IMR-90 (cell line): ENCODE results near the gene JAKMIP2. TPM values are rescaled to one million over a fixed set of nuclear protein-coding genes. Genes with fewer than 3 reads are reported as not detected.

ENCODE experiments used
- ATAC-seq: fragments of 200-7000 bp; cut with Tn5 transposase; 2 replicates; pipeline ENCODE4 v1.9.1; 2020; ENCODE audit warnings: low read depth, mild to moderate bottlenecking, moderate library complexity
- BruUV-seq: library from RNA; stranded (reverse); fragments of 400-500 nt; replicated peaks from 2 replicates; lab custom pipeline; 2021; lab: Mats Ljungman, UMichigan
- CTCF ChIA-PET: fragments of 300-600 bp; formaldehyde crosslinking; extraction: SDS; loops from one replicate; lab custom pipeline; 2021; ENCODE audit warnings: antibody characterized with exemption; lab: Yijun Ruan, JAX
- POLR2A ChIA-PET: fragments of 300-600 bp; sonication (Branson Sonifier 250); formaldehyde crosslinking; loops from one replicate; lab custom pipeline; 2022; ENCODE audit warnings: antibody characterized with exemption; ENCODE audit not compliant: unreplicated experiment; lab: Charles Lee
- DNase-seq: peaks from one replicate; pipeline ENCODE4 v3.0.0; 2013
- H2AFZ ChIP-seq: replicated peaks from 2 replicates; pipeline ENCODE3; 2013; ENCODE audit warnings: low read length, mild to moderate bottlenecking; ENCODE audit not compliant: poor library complexity
- H2AK5ac ChIP-seq: 2 replicates; pipeline ENCODE4 v1.6.1; 2013; ENCODE audit warnings: low read depth, low read length, inconsistent platforms
- H2AK9ac ChIP-seq: replicated peaks from 2 replicates; pipeline ENCODE3; 2013; ENCODE audit warnings: mild to moderate bottlenecking, low read depth, low read length, moderate library complexity; ENCODE audit not compliant: poor library complexity
- H2BK120ac ChIP-seq: 2 replicates; pipeline ENCODE4 v1.6.1; 2013; ENCODE audit warnings: low read depth, low read length, inconsistent platforms
- H2BK15ac ChIP-seq: 3 replicates; pipeline ENCODE4 v1.6.1; 2013; ENCODE audit warnings: low read depth, low read length, inconsistent platforms
- H2BK20ac ChIP-seq: 2 replicates; pipeline ENCODE4 v1.6.1; 2013; ENCODE audit warnings: low read depth, mild to moderate bottlenecking, inconsistent platforms, low read length, moderate library complexity
- H2BK5ac ChIP-seq: 2 replicates; pipeline ENCODE4 v1.6.1; 2013; ENCODE audit warnings: mild to moderate bottlenecking, low read depth, low read length, inconsistent platforms; ENCODE audit not compliant: poor library complexity, severe bottlenecking
- H3K14ac ChIP-seq: replicated peaks from 2 replicates; pipeline ENCODE4 v1.6.1; 2013; ENCODE audit warnings: low read depth, low read length, inconsistent platforms
- H3K18ac ChIP-seq: 2 replicates; pipeline ENCODE4 v1.6.1; 2013; ENCODE audit warnings: low read depth, low read length, control low read depth
- H3K23ac ChIP-seq: 2 replicates; pipeline ENCODE4 v1.6.1; 2013; ENCODE audit warnings: low read depth, low read length, inconsistent platforms
- H3K27ac ChIP-seq: 2 replicates; pipeline ENCODE4 v1.5.1; 2013; ENCODE audit warnings: mild to moderate bottlenecking, control low read depth, low read length; ENCODE audit not compliant: insufficient read depth
- H3K27me3 ChIP-seq: 2 replicates; pipeline ENCODE4 v1.6.1; 2013; ENCODE audit warnings: low read length; ENCODE audit not compliant: control insufficient read depth, insufficient read depth
- H3K36me3 ChIP-seq: 2 replicates; pipeline ENCODE4 v1.6.1; 2013; ENCODE audit warnings: low read length, mixed read lengths; ENCODE audit not compliant: control insufficient read depth, insufficient read depth
- H3K4ac ChIP-seq: 2 replicates; pipeline ENCODE4 v1.6.1; 2013; ENCODE audit warnings: low read depth, low read length, inconsistent platforms
- H3K4me1 ChIP-seq: 2 replicates; pipeline ENCODE4 v1.6.1; 2013; ENCODE audit warnings: low read length, mixed read lengths; ENCODE audit not compliant: control insufficient read depth, insufficient read depth
- H3K4me2 ChIP-seq: 2 replicates; pipeline ENCODE4 v1.6.1; 2013; ENCODE audit warnings: low read depth, mild to moderate bottlenecking, control low read depth, low read length, moderate library complexity
- H3K4me3 ChIP-seq: 2 replicates; pipeline ENCODE4 v1.5.1; 2013; ENCODE audit warnings: low read depth, mild to moderate bottlenecking, control low read depth, low read length, moderate library complexity; ENCODE audit not compliant: insufficient read depth
- H3K56ac ChIP-seq: 2 replicates; pipeline ENCODE4 v1.6.1; 2013; ENCODE audit warnings: low read length, inconsistent platforms; ENCODE audit not compliant: insufficient read depth; ENCODE audit errors: extremely low read depth
- H3K79me1 ChIP-seq, 2 experiments: 2 replicates each; pipeline ENCODE4 v1.6.1; 2013; ENCODE audit warnings: low read length in 2 of 2, inconsistent platforms in 1 of 2, low read depth in 1 of 2
- H3K9ac ChIP-seq: 2 replicates; pipeline ENCODE4 v1.6.1; 2013; ENCODE audit warnings: low read depth, low read length, control low read depth
- H3K9me1 ChIP-seq: 2 replicates; pipeline ENCODE4 v1.6.1; 2013; ENCODE audit warnings: low read length, inconsistent platforms; ENCODE audit not compliant: insufficient read depth
- H3K9me3 ChIP-seq: 2 replicates; pipeline ENCODE4 v1.6.1; 2013; ENCODE audit warnings: low read length; ENCODE audit not compliant: control insufficient read depth, insufficient read depth
- H4K20me1 ChIP-seq: 2 replicates; pipeline ENCODE4 v1.6.1; 2013; ENCODE audit warnings: low read length, inconsistent platforms; ENCODE audit not compliant: insufficient read depth
- H4K5ac ChIP-seq: 2 replicates; pipeline ENCODE4 v1.6.1; 2013; ENCODE audit warnings: mild to moderate bottlenecking, low read depth, low read length, control low read depth
- H4K8ac ChIP-seq, 2 experiments: 2 replicates each; pipeline ENCODE4 v1.6.1; 2013; ENCODE audit warnings: low read depth in 2 of 2, low read length in 2 of 2, control low read depth in 1 of 2, inconsistent platforms in 1 of 2
- H4K91ac ChIP-seq: 2 replicates; pipeline ENCODE4 v1.6.1; 2013; ENCODE audit warnings: low read depth, low read length, inconsistent platforms; ENCODE audit not compliant: insufficient read depth
- BHLHE40 ChIP-seq: fragments of 150-350 bp; IDR thresholded peaks from 2 replicates; pipeline ENCODE4 v1.6.1; 2016; ENCODE audit warnings: mild to moderate bottlenecking, low read depth, low read length
- CEBPB ChIP-seq: IDR thresholded peaks from 2 replicates; pipeline ENCODE4 v1.6.1; 2012; ENCODE audit warnings: low read depth, low read length, improper control_type of control experiment
- CHD1 ChIP-seq: IDR thresholded peaks from 2 replicates; pipeline ENCODE4 v1.6.1; 2012; ENCODE audit warnings: low read depth, low read length, improper control_type of control experiment
- FOS ChIP-seq: fragments of 150-350 bp; IDR thresholded peaks from 2 replicates; pipeline ENCODE4 v1.6.1; 2016; ENCODE audit warnings: low read depth, low read length
- MAFK ChIP-seq: IDR thresholded peaks from 2 replicates; pipeline ENCODE4 v1.6.1; 2012; ENCODE audit warnings: low read depth, low read length, improper control_type of control experiment
- MAZ ChIP-seq: IDR thresholded peaks from 2 replicates; pipeline ENCODE4 v1.6.1; 2012; ENCODE audit warnings: low read depth, mild to moderate bottlenecking, low read length, improper control_type of control experiment, moderate library complexity, borderline replicate concordance
- MXI1 ChIP-seq: IDR thresholded peaks from 2 replicates; pipeline ENCODE4 v1.6.1; 2012; ENCODE audit warnings: low read depth, mild to moderate bottlenecking, low read length, moderate library complexity, borderline replicate concordance
- NFE2L2 ChIP-seq: fragments of 150-350 bp; IDR thresholded peaks from 2 replicates; pipeline ENCODE4 v1.6.1; 2016; ENCODE audit warnings: low read depth, mild to moderate bottlenecking, low read length
- POLR2A ChIP-seq: IDR thresholded peaks from 2 replicates; pipeline ENCODE4 v1.6.1; 2012; ENCODE audit warnings: mild to moderate bottlenecking, low read depth, low read length
- RAD21 ChIP-seq: IDR thresholded peaks from 2 replicates; pipeline ENCODE4 v1.6.1; 2012; ENCODE audit warnings: low read length, improper control_type of control experiment
- RCOR1 ChIP-seq: IDR thresholded peaks from 2 replicates; pipeline ENCODE4 v1.6.1; 2012; ENCODE audit warnings: mild to moderate bottlenecking, low read length, improper control_type of control experiment; ENCODE audit not compliant: insufficient replicate concordance
- RFX5 ChIP-seq: IDR thresholded peaks from 2 replicates; pipeline ENCODE4 v1.8.0; 2012; ENCODE audit warnings: low read depth, mild to moderate bottlenecking, low read length, moderate library complexity
- SMC3 ChIP-seq: fragments of 150-350 bp; IDR thresholded peaks from 2 replicates; pipeline ENCODE4 v1.6.1; 2016; ENCODE audit warnings: low read depth, mild to moderate bottlenecking, antibody characterized with exemption, low read length, moderate library complexity
- WGBS, 2 experiments: methylation state at CpG; one replicate each; pipeline versions ENCODE4 v1.1.5 to v1.1.7; 2013; ENCODE audit warnings: missing lambda C conversion rate in 2 of 2; ENCODE audit not compliant: insufficient read length in 1 of 2; ENCODE audit errors: extremely low coverage in 2 of 2; 5-methylcytosine and 5-hydroxymethylcytosine counted together
- dilution Hi-C: fragments of 300-500 bp; cut with HindIII; formaldehyde crosslinking; loops from one replicate; pipeline ENCODE4 v1.14.3; 2018; ENCODE audit warnings: low sequenced_read_pairs; ENCODE audit not compliant: unreplicated experiment
- in situ Hi-C: fragments of 300-500 bp; cut with MboI; formaldehyde crosslinking; loops from 3 replicates; pipeline ENCODE4 v1.14.3; 2019; ENCODE audit warnings: low sequenced_read_pairs, inconsistent platforms, mixed read lengths
- intact Hi-C: fragments of 100-400 bp; cut with micrococcal nuclease; formaldehyde crosslinking; loops from 2 replicates; pipeline ENCODE4 v1.10.0; 2022
- polyA plus RNA-seq, 3 experiments: library from polyadenylated mRNA; depleted of rRNA; stranded (reverse); fragments of >200 nt; gene quantifications; 2 replicates each; pipeline ENCODE4 v1.2.3, GENCODE V29; 2012; ENCODE audit warnings: low replicate concordance in 1 of 3
- total RNA-seq: library from RNA; depleted of rRNA; stranded (reverse); fragments of >200 nt; gene quantifications from 2 replicates; pipeline ENCODE4 v1.2.3, GENCODE V29; 2012
- TF ChIP-seq, protein P1 (sequence below): fragments of 150-350 bp; IDR thresholded peaks from 2 replicates; pipeline ENCODE4 v1.6.1; 2017; ENCODE audit warnings: mild to moderate bottlenecking, antibody characterized with exemption, low read length, low read depth
- TF ChIP-seq, protein P2 (sequence below): fragments of 150-350 bp; IDR thresholded peaks from 2 replicates; pipeline ENCODE4 v1.6.1; 2016; ENCODE audit warnings: low read depth, mild to moderate bottlenecking, low read length, moderate library complexity, borderline replicate concordance
- TF ChIP-seq, protein P3 (sequence below): conservative IDR thresholded peaks from 2 replicates; pipeline ENCODE4 v1.5.1; 2012; ENCODE audit warnings: mild to moderate bottlenecking, low read depth, low read length, improper control_type of control experiment

Gene JAKMIP2
- total and polyA plus RNA-seq, 2 of the 4 experiments (the other 2 are of a cell fraction): under 0.01 TPM; not detected in 1

DNA sequence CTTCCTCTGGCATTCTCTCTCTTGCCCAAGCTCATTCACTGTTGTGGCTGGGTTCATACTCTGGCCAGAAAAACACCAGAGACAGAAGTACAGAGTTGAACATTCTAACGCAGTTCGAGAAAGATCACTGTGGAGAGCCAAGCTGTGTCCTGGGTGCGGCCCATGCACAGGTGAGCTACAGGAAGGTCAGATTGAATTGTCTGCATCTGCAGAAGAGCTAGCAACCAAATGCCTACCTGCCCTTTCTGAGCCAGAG, 145.9 kb downstream of the JAKMIP2 start:
- no peak overlapping the region for H3K27ac ChIP-seq
- no CpG with 5 or more reads among the region's 3 CpGs for WGBS, 2 experiments
- no peak overlapping the region for H2BK5ac ChIP-seq
- no peak overlapping the region for H3K23ac ChIP-seq
- no peak overlapping the region for H4K5ac ChIP-seq
- H3K9me1 ChIP-seq: no peaks in the 10 kb centered on the region
- POLR2A ChIA-PET: no interaction called here
- no peak overlapping the region for H2BK15ac ChIP-seq
- H3K36me3 ChIP-seq: no peaks in the 10 kb centered on the region
- DNase-seq: no peak
- in situ Hi-C loops (no loop called here), intact Hi-C loops (no loop called here), dilution Hi-C loops (no loop called here)
- no TSS peak for BruUV-seq
- no peaks in the 10 kb centered on the region for H3K4me1 ChIP-seq
- no peaks in the 10 kb centered on the region for H4K20me1 ChIP-seq
- no peak overlapping the region for H2BK20ac ChIP-seq
- H2AFZ ChIP-seq: no peak overlapping the region
- CTCF ChIA-PET: interaction anchor here (0.9 kb wide), 1 partner anchor 9 kb away, joined by 9 read pairs; no protein-coding TSS in a partner anchor
- H3K4me2 ChIP-seq: no peak overlapping the region
- H3K27me3 ChIP-seq: no peaks in the 10 kb centered on the region
- H3K14ac ChIP-seq: no peak overlapping the region
- H2AK9ac ChIP-seq: no peak overlapping the region
- H3K18ac ChIP-seq: no peak overlapping the region
- no peaks in the 10 kb centered on the region for H3K79me1 ChIP-seq
- no peak overlapping the region for H4K8ac ChIP-seq
- no peak for ATAC-seq
- H3K4me3 ChIP-seq: no peak overlapping the region
- no peak overlapping the region for H3K9ac ChIP-seq
- no peak overlapping the region for H2AK5ac ChIP-seq
- H3K56ac ChIP-seq: no peak overlapping the region
- H3K9me3 ChIP-seq: no peaks in the 10 kb centered on the region
- no peak overlapping the region for H3K4ac ChIP-seq
- TF ChIP-seq RAD21 (no peak), SMC3 (no peak), MAZ (no peak), CEBPB (no peak), RCOR1 (no peak), NFE2L2 (no peak), MAFK (no peak), MXI1 (no peak), POLR2A (no peak), CHD1 (no peak), FOS (no peak), BHLHE40 (no peak), RFX5 (no peak)
- TF ChIP-seq, protein P1, sequence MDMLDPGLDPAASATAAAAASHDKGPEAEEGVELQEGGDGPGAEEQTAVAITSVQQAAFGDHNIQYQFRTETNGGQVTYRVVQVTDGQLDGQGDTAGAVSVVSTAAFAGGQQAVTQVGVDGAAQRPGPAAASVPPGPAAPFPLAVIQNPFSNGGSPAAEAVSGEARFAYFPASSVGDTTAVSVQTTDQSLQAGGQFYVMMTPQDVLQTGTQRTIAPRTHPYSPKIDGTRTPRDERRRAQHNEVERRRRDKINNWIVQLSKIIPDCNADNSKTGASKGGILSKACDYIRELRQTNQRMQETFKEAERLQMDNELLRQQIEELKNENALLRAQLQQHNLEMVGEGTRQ: no peak
- TF ChIP-seq, protein P2, sequence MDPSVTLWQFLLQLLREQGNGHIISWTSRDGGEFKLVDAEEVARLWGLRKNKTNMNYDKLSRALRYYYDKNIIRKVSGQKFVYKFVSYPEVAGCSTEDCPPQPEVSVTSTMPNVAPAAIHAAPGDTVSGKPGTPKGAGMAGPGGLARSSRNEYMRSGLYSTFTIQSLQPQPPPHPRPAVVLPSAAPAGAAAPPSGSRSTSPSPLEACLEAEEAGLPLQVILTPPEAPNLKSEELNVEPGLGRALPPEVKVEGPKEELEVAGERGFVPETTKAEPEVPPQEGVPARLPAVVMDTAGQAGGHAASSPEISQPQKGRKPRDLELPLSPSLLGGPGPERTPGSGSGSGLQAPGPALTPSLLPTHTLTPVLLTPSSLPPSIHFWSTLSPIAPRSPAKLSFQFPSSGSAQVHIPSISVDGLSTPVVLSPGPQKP: no peak
- TF ChIP-seq, protein P3, sequence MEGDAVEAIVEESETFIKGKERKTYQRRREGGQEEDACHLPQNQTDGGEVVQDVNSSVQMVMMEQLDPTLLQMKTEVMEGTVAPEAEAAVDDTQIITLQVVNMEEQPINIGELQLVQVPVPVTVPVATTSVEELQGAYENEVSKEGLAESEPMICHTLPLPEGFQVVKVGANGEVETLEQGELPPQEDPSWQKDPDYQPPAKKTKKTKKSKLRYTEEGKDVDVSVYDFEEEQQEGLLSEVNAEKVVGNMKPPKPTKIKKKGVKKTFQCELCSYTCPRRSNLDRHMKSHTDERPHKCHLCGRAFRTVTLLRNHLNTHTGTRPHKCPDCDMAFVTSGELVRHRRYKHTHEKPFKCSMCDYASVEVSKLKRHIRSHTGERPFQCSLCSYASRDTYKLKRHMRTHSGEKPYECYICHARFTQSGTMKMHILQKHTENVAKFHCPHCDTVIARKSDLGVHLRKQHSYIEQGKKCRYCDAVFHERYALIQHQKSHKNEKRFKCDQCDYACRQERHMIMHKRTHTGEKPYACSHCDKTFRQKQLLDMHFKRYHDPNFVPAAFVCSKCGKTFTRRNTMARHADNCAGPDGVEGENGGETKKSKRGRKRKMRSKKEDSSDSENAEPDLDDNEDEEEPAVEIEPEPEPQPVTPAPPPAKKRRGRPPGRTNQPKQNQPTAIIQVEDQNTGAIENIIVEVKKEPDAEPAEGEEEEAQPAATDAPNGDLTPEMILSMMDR: no peak
- H2BK120ac ChIP-seq: no peak overlapping the region
- no peak overlapping the region for H4K91ac ChIP-seq
